H1 (cell line): ENCODE data around the gene SPATS2. TPM values are rescaled to one million over a fixed set of nuclear protein-coding genes. Genes with fewer than 3 reads are reported as not detected.

Experiments used
- CTCF ChIA-PET: fragments of 300-600 bp; sonication (Branson Sonifier 250); formaldehyde crosslinking; loops from one replicate; lab custom pipeline; 2021; ENCODE audit not compliant: partially characterized antibody; lab: Charles Lee
- POLR2A ChIA-PET: fragments of 300-600 bp; sonication (Branson Sonifier 250); formaldehyde crosslinking; loops from one replicate; lab custom pipeline; 2021; ENCODE audit warnings: inconsistent platforms; ENCODE audit not compliant: partially characterized antibody; lab: Charles Lee
- DNase-seq, 2 experiments: peaks; one replicate each; pipeline versions ENCODE4 v3.0.0 to v3.0.0-alpha.2; 2010 to 2022; ENCODE audit warnings: low spot score in 2 of 2, low read depth in 1 of 2, mixed read lengths in 1 of 2
- FAIRE-seq: peaks from 2 replicates; lab custom pipeline; 2011; peaks lifted over from hg19 to GRCh38; lab: Jason Lieb, UNC
- H2AFZ ChIP-seq: 2 replicates; pipeline ENCODE4 v1.8.1; 2012; ENCODE audit warnings: low read length, inconsistent platforms
- H2AK5ac ChIP-seq: 2 replicates; pipeline ENCODE4 v1.6.1; 2013; ENCODE audit warnings: low read depth, low read length
- H2BK120ac ChIP-seq: replicated peaks from 2 replicates; pipeline ENCODE3; 2013; ENCODE audit warnings: low read depth, low read length, inconsistent platforms
- H2BK12ac ChIP-seq: 2 replicates; pipeline ENCODE4 v1.6.1; 2013; ENCODE audit warnings: low read depth, low read length
- H2BK15ac ChIP-seq: 2 replicates; pipeline ENCODE4 v1.6.1; 2013; ENCODE audit warnings: low read length
- H2BK20ac ChIP-seq: 2 replicates; pipeline ENCODE4 v1.6.1; 2013; ENCODE audit warnings: low read length
- H2BK5ac ChIP-seq: 2 replicates; pipeline ENCODE4 v1.6.1; 2013; ENCODE audit warnings: low read depth, low read length
- H3K14ac ChIP-seq: 2 replicates; pipeline ENCODE4 v1.6.1; 2013; ENCODE audit warnings: inconsistent platforms; ENCODE audit not compliant: insufficient read length
- H3K18ac ChIP-seq: 2 replicates; pipeline ENCODE4 v1.6.1; 2013; ENCODE audit warnings: low read length; ENCODE audit errors: extremely low read depth
- H3K23ac ChIP-seq: 2 replicates; pipeline ENCODE4 v1.6.1; 2013; ENCODE audit warnings: inconsistent platforms; ENCODE audit not compliant: insufficient read length
- H3K23me2 ChIP-seq: 2 replicates; pipeline ENCODE4 v1.6.1; 2013; ENCODE audit warnings: low read depth, low read length
- H3K27ac ChIP-seq: 2 replicates; pipeline ENCODE4 v1.6.1; 2011; ENCODE audit warnings: low read depth, low read length, inconsistent platforms
- H3K27me3 ChIP-seq, 4 experiments: replicated peaks in 1 of 4; 1 replicate in 1 of 4; 2 replicates in 3 of 4; pipeline versions ENCODE4 v1.6.1 to v1.8.1; 2011 to 2013; ENCODE audit warnings: low read length in 3 of 4, mild to moderate bottlenecking in 3 of 4, inconsistent platforms in 2 of 4, mixed read lengths in 2 of 4, moderate library complexity in 1 of 4; ENCODE audit not compliant: control insufficient read depth in 3 of 4, insufficient read depth in 3 of 4; ENCODE audit errors: extremely low read depth in 1 of 4
- H3K36me3 ChIP-seq, 4 experiments: 2 replicates each; pipeline versions ENCODE4 v1.6.1 to v1.8.1; 2011 to 2013; ENCODE audit warnings: mild to moderate bottlenecking in 4 of 4, low read length in 3 of 4, moderate library complexity in 2 of 4, control low read depth in 1 of 4, inconsistent platforms in 1 of 4; ENCODE audit not compliant: insufficient read depth in 4 of 4, control insufficient read depth in 2 of 4
- H3K4ac ChIP-seq: replicated peaks from 2 replicates; pipeline ENCODE3; 2013; ENCODE audit warnings: low read length, low read depth, mixed read lengths, inconsistent platforms; ENCODE audit not compliant: insufficient read length
- H3K4me1 ChIP-seq, 4 experiments: replicated peaks in 1 of 4; 1 replicate in 1 of 4; 2 replicates in 3 of 4; pipeline versions ENCODE4 v1.6.1 to v1.8.1; 2011 to 2013; ENCODE audit warnings: low read length in 3 of 4, inconsistent platforms in 2 of 4, mixed read lengths in 1 of 4; ENCODE audit not compliant: insufficient read depth in 4 of 4, control insufficient read depth in 3 of 4
- H3K4me2 ChIP-seq, 2 experiments: 2 replicates each; pipeline versions ENCODE4 v1.6.1 to v1.8.1; 2011 to 2013; ENCODE audit warnings: low read depth in 2 of 2, low read length in 2 of 2, control low read depth in 1 of 2, inconsistent platforms in 1 of 2, mild to moderate bottlenecking in 1 of 2; ENCODE audit not compliant: insufficient read depth in 1 of 2
- H3K4me3 ChIP-seq, 4 experiments: fragments of 200-600, 300-600 bp in 1 of 4; sonication (generic), shearing (Covaris generic), sonication (Bioruptor Twin) in 1 of 4; 2 replicates each; pipeline versions ENCODE4 v1.5.1 to v1.8.1; 2011 to 2016; ENCODE audit warnings: low read length in 4 of 4, low read depth in 3 of 4, control low read depth in 2 of 4, inconsistent platforms in 2 of 4, mild to moderate bottlenecking in 2 of 4, mixed read lengths in 1 of 4, moderate library complexity in 1 of 4; ENCODE audit not compliant: insufficient read depth in 2 of 4; ENCODE audit errors: extremely low read depth in 1 of 4
- H3K56ac ChIP-seq: replicated peaks from 2 replicates; pipeline ENCODE3; 2013; ENCODE audit warnings: low read depth, mild to moderate bottlenecking, mixed read lengths, low read length, inconsistent platforms; ENCODE audit not compliant: insufficient read length
- H3K79me1 ChIP-seq: 2 replicates; pipeline ENCODE4 v1.6.1; 2013; ENCODE audit warnings: low read depth, low read length, control low read depth
- H3K79me2 ChIP-seq, 2 experiments: 2 replicates each; pipeline versions ENCODE4 v1.6.1 to v1.8.1; 2012 to 2013; ENCODE audit warnings: low read length in 2 of 2, mild to moderate bottlenecking in 2 of 2, inconsistent platforms in 1 of 2; ENCODE audit not compliant: insufficient read depth in 2 of 2, control insufficient read depth in 1 of 2
- H3K9ac ChIP-seq, 4 experiments: replicated peaks in 1 of 4; 1 replicate in 1 of 4; 2 replicates in 3 of 4; pipeline versions ENCODE4 v1.6.1 to v1.8.1; 2011 to 2013; ENCODE audit warnings: low read depth in 3 of 4, low read length in 3 of 4, control low read depth in 2 of 4, mild to moderate bottlenecking in 2 of 4, moderate library complexity in 2 of 4, inconsistent platforms in 1 of 4; ENCODE audit errors: extremely low read depth in 1 of 4
- H3K9me3 ChIP-seq, 2 experiments: 2 replicates each; pipeline versions ENCODE4 v1.6.1 to v1.8.1; 2012 to 2013; ENCODE audit warnings: mild to moderate bottlenecking in 2 of 2, moderate library complexity in 2 of 2, control low read depth in 1 of 2, inconsistent platforms in 1 of 2, low read depth in 1 of 2, low read length in 1 of 2, mixed read lengths in 1 of 2; ENCODE audit not compliant: insufficient read depth in 2 of 2
- H4K20me1 ChIP-seq, 2 experiments: replicated peaks in 1 of 2; 2 replicates each; pipeline versions ENCODE3 to v1.8.1; 2011 to 2013; ENCODE audit warnings: inconsistent platforms in 2 of 2, low read length in 2 of 2, mild to moderate bottlenecking in 1 of 2; ENCODE audit not compliant: insufficient read depth in 2 of 2, control insufficient read depth in 1 of 2
- H4K5ac ChIP-seq: 2 replicates; pipeline ENCODE4 v1.6.1; 2013; ENCODE audit warnings: low read length, low read depth, mixed read lengths, inconsistent platforms; ENCODE audit not compliant: insufficient read length
- H4K8ac ChIP-seq: 2 replicates; pipeline ENCODE4 v1.8.0; 2013; ENCODE audit warnings: mild to moderate bottlenecking, moderate library complexity, low read length, inconsistent platforms; ENCODE audit not compliant: insufficient read depth; ENCODE audit errors: extremely low read depth
- H4K91ac ChIP-seq: replicated peaks from 2 replicates; pipeline ENCODE3; 2013; ENCODE audit warnings: low read length, mixed read lengths, inconsistent platforms; ENCODE audit not compliant: insufficient read length
- CEBPB ChIP-seq: IDR thresholded peaks from 2 replicates; pipeline ENCODE4 v1.6.1; 2012; ENCODE audit warnings: low read depth, low read length
- CHD2 ChIP-seq: IDR thresholded peaks from 2 replicates; pipeline ENCODE4 v1.6.1; 2012; ENCODE audit warnings: low read length, improper control_type of control experiment
- EZH2 ChIP-seq: fragments of 200-600 bp; sonication (generic); IDR thresholded peaks from 2 replicates; pipeline ENCODE4 v1.7.1; 2012; ENCODE audit warnings: low read depth, mild to moderate bottlenecking, moderate library complexity, low read length, inconsistent platforms; ENCODE audit not compliant: severe bottlenecking
- JUND ChIP-seq: IDR thresholded peaks from 2 replicates; pipeline ENCODE4 v1.6.1; 2011; ENCODE audit warnings: mild to moderate bottlenecking, improper control_type of control experiment, low read length
- KDM4A ChIP-seq: IDR thresholded peaks from one replicate; pipeline ENCODE4 v1.7.1; 2012; ENCODE audit warnings: low read depth, mild to moderate bottlenecking, moderate library complexity, low read length, inconsistent platforms; ENCODE audit not compliant: severe bottlenecking
- POU5F1 ChIP-seq: IDR thresholded peaks from 2 replicates; pipeline ENCODE4 v1.6.1; 2011; ENCODE audit warnings: low read depth, mild to moderate bottlenecking, low read length, moderate library complexity
- RBBP5 ChIP-seq: IDR thresholded peaks from 2 replicates; pipeline ENCODE4 v1.7.1; 2012; ENCODE audit warnings: low read depth, mild to moderate bottlenecking, inconsistent platforms, low read length, moderate library complexity, borderline replicate concordance
- SP1 ChIP-seq: IDR thresholded peaks from 2 replicates; pipeline ENCODE4 v1.6.1; 2011; ENCODE audit warnings: low read depth, low read length
- SUZ12 ChIP-seq: fragments of 200-600 bp; sonication (generic); IDR thresholded peaks from 2 replicates; pipeline ENCODE4 v1.6.1; 2012; ENCODE audit warnings: mild to moderate bottlenecking, inconsistent platforms, low read length, moderate library complexity, mixed read lengths
- YY1 ChIP-seq: IDR thresholded peaks from 2 replicates; pipeline ENCODE4 v1.6.1; 2011; ENCODE audit warnings: low read depth, mild to moderate bottlenecking, low read length
- WGBS, 2 experiments: shearing (Covaris generic) in 1 of 2; methylation state at CpG; one replicate each; pipeline versions ENCODE4 v1.1.6 to v1.1.7; 2013 to 2015; ENCODE audit warnings: low lambda C conversion rate in 2 of 2, mixed read lengths in 2 of 2, inconsistent platforms in 1 of 2, low coverage in 1 of 2, missing lambda C conversion rate in 1 of 2; ENCODE audit not compliant: insufficient replicate concordance in 2 of 2, insufficient coverage in 1 of 2, insufficient read length in 1 of 2; ENCODE audit errors: extremely low coverage in 1 of 2, missing lambda C conversion rate in 1 of 2; 5-methylcytosine and 5-hydroxymethylcytosine counted together
- polyA plus RNA-seq, 7 experiments: library from polyadenylated mRNA; depleted of rRNA in 3 of 7; stranded (reverse) in 5 of 7; unstranded in 2 of 7; fragments of >200 nt in 5 of 7; fragments of 200-250 nt in 2 of 7; gene quantifications; 1 replicate in 5 of 7; 2 replicates in 1 of 7; 4 replicates in 1 of 7; pipeline versions ENCODE4 v1.2.1 to v1.2.3, GENCODE V29; 2011 to 2013; ENCODE audit warnings: missing spikeins in 2 of 7, mixed read lengths in 2 of 7
- total RNA-seq: library from RNA; stranded (reverse); fragmentation: NEBNext Ultra II Directional; extraction: Animal tissue kit (Norgen Biotek cat#: 25700); gene quantifications from 2 replicates; pipeline ENCODE4 v1.2.1, GENCODE V29; 2021
- TF ChIP-seq, protein P1 (sequence below): IDR thresholded peaks from 2 replicates; pipeline ENCODE4 v1.6.1; 2012; ENCODE audit warnings: inconsistent platforms

Gene SPATS2
- total and polyA plus RNA-seq, 2 of the 8 experiments (the other 6 are each of a cell fraction or from before 2014, with no cell fraction given), result 19.2 to 24.5 TPM

GRCh38 chr12:49335955-49336644, 31.2 kb upstream of the SPATS2 start:
- H4K20me1 ChIP-seq, result peaks cover 5 to 8% of the 10 kb centered on the region in 2 experiments
- POLR2A ChIA-PET, result interaction anchor here (1.3 to 6.2 kb wide), 3 partner anchors 11 to 41 kb away, joined by 4 to 37 read pairs (median 32); partner anchors contain the start of genes DNAJC22, PRPH and TROAP
- H2AFZ ChIP-seq, result no peak overlapping the region
- H2BK15ac ChIP-seq, result 0 out of 2 replicates have a peak overlapping the region, but pooled peaks have one; percentile 61
- WGBS, 2 experiments, result 21% methylated on average over 41 of the region's 72 CpGs; no CpG with 5 or more reads in 1 of the 2 experiments
- peak overlapping the region; percentile 78; the same call in 1 of the 2 replicates for H4K8ac ChIP-seq
- peaks cover 67 to 95% (median 87%) of the 10 kb centered on the region in 4 experiments for H3K27me3 ChIP-seq
- peaks cover 7% of the 10 kb centered on the region; the same call in 1 of the 2 replicates for H3K23me2 ChIP-seq
- DNase-seq, result peak in 1 of 2 experiments; percentile 54
- H2BK12ac ChIP-seq, result 0 out of 2 replicates have a peak overlapping the region, but pooled peaks have one; percentile 31
- CTCF ChIA-PET, result interaction anchor here (0.9 to 12.7 kb wide), 10 partner anchors 8 to 376 kb away, joined by 3 to 276 read pairs (median 4); partner anchors contain the start of genes DNAJC22 and PRPH
- H3K18ac ChIP-seq, result no peak overlapping the region; the same call in 1 of the 2 replicates
- H3K23ac ChIP-seq, result no peak overlapping the region
- no peak overlapping the region for H3K27ac ChIP-seq
- H3K4me1 ChIP-seq, result peaks cover 0 to 37% (median 21%) of the 10 kb centered on the region in 4 experiments; a peak in 6 of 7 replicates
- H4K5ac ChIP-seq, result no peak overlapping the region
- H3K14ac ChIP-seq, result no peak overlapping the region
- peak overlapping the region; percentile 12 to 70 for H3K4me2 ChIP-seq
- H4K91ac ChIP-seq, result no peak overlapping the region
- FAIRE-seq, result no peak
- no peaks in the 10 kb centered on the region for H3K79me2 ChIP-seq
- peaks cover 0 to 6% of the 10 kb centered on the region in 2 experiments; a peak in 1 of 4 replicates for H3K9me3 ChIP-seq
- peaks cover 0 to 8% (median 0%) of the 10 kb centered on the region in 4 experiments; a peak in 1 of 8 replicates for H3K36me3 ChIP-seq
- H3K56ac ChIP-seq, result no peak overlapping the region
- H3K4ac ChIP-seq, result no peak overlapping the region
- H3K79me1 ChIP-seq, result no peaks in the 10 kb centered on the region
- no peak overlapping the region for H2BK20ac ChIP-seq
- no peak overlapping the region for H2BK5ac ChIP-seq
- H2BK120ac ChIP-seq, result no peak overlapping the region
- H3K9ac ChIP-seq, result no peak overlapping the region
- peak overlapping the region; percentile 10 to 63 (median 34); a peak in 3 of 8 replicates for H3K4me3 ChIP-seq
- H2AK5ac ChIP-seq, result no peak overlapping the region; the same call in 1 of the 2 replicates
- TF ChIP-seq JUND (no peak), KDM4A (peak; percentile 69), EZH2 (peak; percentile 86), CHD2 (no peak), CEBPB (no peak), POU5F1 (no peak), RBBP5 (peak; percentile 47; the same call in 1 of the 2 replicates), SP1 (no peak), YY1 (peak; percentile 50; the same call in 1 of the 2 replicates), SUZ12 (peak; percentile 93)
- TF ChIP-seq, protein P1, sequence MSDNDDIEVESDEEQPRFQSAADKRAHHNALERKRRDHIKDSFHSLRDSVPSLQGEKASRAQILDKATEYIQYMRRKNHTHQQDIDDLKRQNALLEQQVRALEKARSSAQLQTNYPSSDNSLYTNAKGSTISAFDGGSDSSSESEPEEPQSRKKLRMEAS, result peak; percentile 99
